HepG2 (cell line): ENCODE measurements around the gene NCLN. TPM values are rescaled to one million over a fixed set of nuclear protein-coding genes. Genes with fewer than 3 reads are reported as not detected.

Experiments
- ATAC-seq: fragments of 200-7000 bp; cut with Tn5 transposase; 3 replicates; pipeline ENCODE4 v1.9.1; 2020; ENCODE audit warnings: mild to moderate bottlenecking, moderate library complexity
- BruUV-seq: library from RNA; stranded (reverse); fragments of 400-500 nt; replicated peaks from 2 replicates; lab custom pipeline; 2021; lab: Mats Ljungman, UMichigan
- CTCF ChIA-PET: fragments of 300-600 bp; formaldehyde crosslinking; extraction: SDS; loops from one replicate; lab custom pipeline; 2021; ENCODE audit warnings: low total read pairs, inconsistent platforms, low intra/inter-chr PET ratio; lab: Yijun Ruan, JAX
- POLR2A ChIA-PET: fragments of 350-600 bp; sonication (Branson Sonifier 250); formaldehyde crosslinking; loops from one replicate; lab custom pipeline; 2020; ENCODE audit warnings: antibody characterized with exemption, inconsistent platforms; lab: Yijun Ruan, JAX
- DNase-seq: peaks from one replicate; pipeline ENCODE4 v3.0.0-alpha.2; 2015; ENCODE audit warnings: low spot score
- FAIRE-seq: peaks from 3 replicates; lab custom pipeline; 2011; peaks lifted over from hg19 to GRCh38; lab: Jason Lieb, UNC
- H2AFZ ChIP-seq: one replicate; pipeline ENCODE4 v1.6.1; 2011; ENCODE audit warnings: low read length, inconsistent platforms
- H3K27ac ChIP-seq: fragments of 300-600 bp; 3 replicates; pipeline ENCODE4 v1.8.0; 2011; ENCODE audit warnings: mixed run types, mild to moderate bottlenecking, mixed read lengths, low read length, inconsistent platforms; ENCODE audit not compliant: insufficient read depth; ENCODE audit errors: extremely low read length
- H3K27me3 ChIP-seq, 2 experiments: fragments of 200-600 bp in 1 of 2; 2 replicates in 1 of 2; 3 replicates in 1 of 2; pipeline versions ENCODE4 v1.6.0 to v1.8.0; 2011; ENCODE audit warnings: low read length in 2 of 2, mild to moderate bottlenecking in 2 of 2, moderate library complexity in 2 of 2, inconsistent platforms in 1 of 2; ENCODE audit not compliant: insufficient read depth in 2 of 2, control insufficient read depth in 1 of 2
- H3K36me3 ChIP-seq, 2 experiments: fragments of 200-600 bp in 1 of 2; replicated peaks in 1 of 2; 2 replicates in 1 of 2; 3 replicates in 1 of 2; pipeline versions ENCODE4 v1.5.1 to v1.8.0; 2011; ENCODE audit warnings: low read length in 2 of 2, inconsistent platforms in 1 of 2; ENCODE audit not compliant: insufficient read depth in 2 of 2, control insufficient read depth in 1 of 2
- H3K4me1 ChIP-seq: 2 replicates; pipeline ENCODE4 v1.5.1; 2012; ENCODE audit warnings: low read length, inconsistent platforms; ENCODE audit not compliant: insufficient read depth
- H3K4me2 ChIP-seq: 2 replicates; pipeline ENCODE4 v1.6.0; 2011; ENCODE audit warnings: low read depth, low read length, inconsistent platforms
- H3K4me3 ChIP-seq, 3 experiments: fragments of 200-600 bp in 1 of 3; sonication (generic), shearing (Covaris generic) in 1 of 3; replicated peaks in 1 of 3; 2 replicates each; pipeline ENCODE4 v1.5.1; 2011 to 2016; ENCODE audit warnings: low read length in 3 of 3, inconsistent platforms in 2 of 3, low read depth in 2 of 3, mild to moderate bottlenecking in 2 of 3, control low read depth in 1 of 3, mixed read lengths in 1 of 3; ENCODE audit not compliant: insufficient read depth in 1 of 3
- H3K79me2 ChIP-seq: one replicate; pipeline ENCODE4 v1.6.1; 2011; ENCODE audit warnings: low read length, inconsistent platforms; ENCODE audit not compliant: insufficient read depth
- H3K9ac ChIP-seq: 2 replicates; pipeline ENCODE4 v1.6.0; 2011; ENCODE audit warnings: mild to moderate bottlenecking, low read depth, low read length, inconsistent platforms; ENCODE audit not compliant: insufficient read depth
- H3K9me3 ChIP-seq: 2 replicates; pipeline ENCODE4 v1.5.1; 2012; ENCODE audit warnings: mild to moderate bottlenecking, low read length
- H4K20me1 ChIP-seq: 2 replicates; pipeline ENCODE4 v1.6.0; 2011; ENCODE audit warnings: inconsistent platforms, mild to moderate bottlenecking, low read length, moderate library complexity; ENCODE audit not compliant: insufficient read depth
- AGO2 ChIP-seq: fragments of 200-400 bp; formaldehyde crosslinking; optimal IDR thresholded peaks from 2 replicates; pipeline ENCODE3; 2017; ENCODE audit warnings: mild to moderate bottlenecking, low read depth, low read length, moderate library complexity
- MAZ ChIP-seq, 2 experiments: sonication (generic) in 1 of 2; formaldehyde crosslinking in 1 of 2; IDR thresholded peaks; 2 replicates each; pipeline versions ENCODE4 v1.5.0 to v1.6.1; 2012 to 2020; ENCODE audit warnings: low read depth in 2 of 2, mild to moderate bottlenecking in 2 of 2, borderline replicate concordance in 1 of 2, improper control_type of control experiment in 1 of 2, low read length in 1 of 2, missing genetic modification reagents in 1 of 2, moderate library complexity in 1 of 2
- MTF2 ChIP-seq: sonication (generic); formaldehyde crosslinking; IDR thresholded peaks from 2 replicates; pipeline ENCODE4 v1.5.0; 2020; ENCODE audit warnings: missing genetic modification reagents, borderline replicate concordance
- RBFOX2 ChIP-seq: fragments of 200-400 bp; formaldehyde crosslinking; IDR thresholded peaks from 2 replicates; pipeline ENCODE4 v1.6.1; 2017; ENCODE audit warnings: low read depth, mild to moderate bottlenecking, low read length
- SCMH1 ChIP-seq: sonication (generic); formaldehyde crosslinking; IDR thresholded peaks from 2 replicates; pipeline ENCODE4 v1.9.0; 2021; ENCODE audit warnings: missing genetic modification reagents, mild to moderate bottlenecking, borderline replicate concordance
- ZNF225 ChIP-seq: sonication (generic); formaldehyde crosslinking; IDR thresholded peaks from 2 replicates; pipeline ENCODE4 v1.4.0; 2020; ENCODE audit warnings: mild to moderate bottlenecking, missing genetic modification reagents
- ZNF263 ChIP-seq: sonication (generic); formaldehyde crosslinking; IDR thresholded peaks from 2 replicates; pipeline ENCODE4 v1.4.0; 2020; ENCODE audit warnings: missing genetic modification reagents
- ZNF333 ChIP-seq: sonication (generic); formaldehyde crosslinking; IDR thresholded peaks from 2 replicates; pipeline ENCODE4 v1.4.0; 2020; ENCODE audit warnings: mild to moderate bottlenecking, missing genetic modification reagents, borderline replicate concordance
- ZNF432 ChIP-seq: sonication (generic); formaldehyde crosslinking; IDR thresholded peaks from 2 replicates; pipeline ENCODE4 v1.5.0; 2020; ENCODE audit warnings: missing genetic modification reagents, mild to moderate bottlenecking, borderline replicate concordance
- ZNF850 ChIP-seq: sonication (generic); formaldehyde crosslinking; conservative IDR thresholded peaks from 2 replicates; pipeline ENCODE4 v1.9.0; 2021; ENCODE audit warnings: mild to moderate bottlenecking, missing genetic modification reagents
- WGBS: methylation state at CpG from one replicate; pipeline ENCODE4 v1.1.6; 2017; ENCODE audit warnings: low lambda C conversion rate; 5-methylcytosine and 5-hydroxymethylcytosine counted together
- in situ Hi-C: cut with HindIII; loops from 2 replicates; pipeline ENCODE4 v1.10.0; 2017; ENCODE audit warnings: low pct_unique_long_range_greater_than_20kb; ENCODE audit not compliant: extremely low pct_ligation_motif_present
- intact Hi-C: fragments of 100-400 bp; cut with micrococcal nuclease; formaldehyde crosslinking; loops from one replicate; pipeline ENCODE4 v1.10.0; 2022; ENCODE audit not compliant: unreplicated experiment
- polyA plus RNA-seq, 8 experiments: library from polyadenylated mRNA; depleted of rRNA in 3 of 8; stranded (reverse) in 7 of 8; unstranded in 1 of 8; fragments of >200 nt; fragmentation: Illumina TruSeq in 4 of 8; extraction: Trizol in 4 of 8; gene quantifications; 2 replicates each; pipeline versions ENCODE4 v1.2.1 to v1.2.3, GENCODE V29; 2011 to 2016; ENCODE audit warnings: low read depth in 4 of 8, missing spikeins in 1 of 8, mixed read lengths in 1 of 8; ENCODE audit not compliant: insufficient read depth in 1 of 8
- total RNA-seq, 5 experiments: library from RNA; depleted of rRNA; stranded (reverse); fragments of >200 nt; fragmentation: Illumina TruSeq; extraction: Trizol; gene quantifications; 2 replicates each; pipeline ENCODE4 v1.2.3, GENCODE V29; 2016; ENCODE audit warnings: low read depth in 1 of 5
- TF ChIP-seq, protein P1 (sequence below): sonication (generic); formaldehyde crosslinking; IDR thresholded peaks from 2 replicates; pipeline ENCODE4 v1.5.0; 2020; ENCODE audit warnings: mild to moderate bottlenecking, missing genetic modification reagents, borderline replicate concordance

Gene NCLN
- total and polyA plus RNA-seq, 2 of the 13 experiments (the other 11 are each of a cell fraction or from before 2014, with no cell fraction given) = 42.6 to 56.0 TPM

- Histone ChIP-seq H3K27me3 (no peaks in the 10 kb centered on the region), H2AFZ (no peak overlapping the region), H3K36me3 (peaks cover 3 to 18% of the 10 kb centered on the region in 2 experiments; a peak in 3 of 5 replicates), H3K9me3 (no peaks in the 10 kb centered on the region), H3K27ac (no peak overlapping the region), H4K20me1 (no peaks in the 10 kb centered on the region), H3K79me2 (peaks cover 2% of the 10 kb centered on the region), H3K9ac (no peak overlapping the region), H3K4me1 (no peaks in the 10 kb centered on the region), H3K4me3 (no peak overlapping the region), H3K4me2 (no peak overlapping the region)
- TF ChIP-seq, protein P1, sequence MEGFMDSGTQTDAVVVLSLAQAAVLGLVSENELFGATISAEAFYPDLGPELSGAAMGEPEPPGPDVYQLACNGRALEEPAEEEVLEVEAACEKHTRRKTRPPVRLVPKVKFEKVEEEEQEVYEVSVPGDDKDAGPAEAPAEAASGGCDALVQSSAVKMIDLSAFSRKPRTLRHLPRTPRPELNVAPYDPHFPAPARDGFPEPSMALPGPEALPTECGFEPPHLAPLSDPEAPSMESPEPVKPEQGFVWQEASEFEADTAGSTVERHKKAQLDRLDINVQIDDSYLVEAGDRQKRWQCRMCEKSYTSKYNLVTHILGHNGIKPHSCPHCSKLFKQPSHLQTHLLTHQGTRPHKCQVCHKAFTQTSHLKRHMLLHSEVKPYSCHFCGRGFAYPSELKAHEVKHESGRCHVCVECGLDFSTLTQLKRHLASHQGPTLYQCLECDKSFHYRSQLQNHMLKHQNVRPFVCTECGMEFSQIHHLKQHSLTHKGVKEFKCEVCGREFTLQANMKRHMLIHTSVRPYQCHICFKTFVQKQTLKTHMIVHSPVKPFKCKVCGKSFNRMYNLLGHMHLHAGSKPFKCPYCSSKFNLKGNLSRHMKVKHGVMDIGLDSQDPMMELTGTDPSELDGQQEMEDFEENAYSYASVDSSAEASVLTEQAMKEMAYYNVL (CRISPR knock-in tag) = no peak
- TF ChIP-seq RBFOX2 (peak; percentile 59), ZNF263 (CRISPR knock-in tag) (no peak), ZNF225 (no peak), ZNF432 (CRISPR knock-in tag) (no peak), MTF2 (CRISPR knock-in tag) (no peak), AGO2 (peak; percentile 61), SCMH1 (CRISPR knock-in tag) (no peak), MAZ (IDR thresholded peaks at IDR 0.05; ENCODE audit: borderline replicate concordance, low read depth, low read length) (no peak), MAZ (CRISPR knock-in tag; IDR thresholded peaks at IDR 0.05; ENCODE audit: low read depth) (no peak), ZNF333 (CRISPR knock-in tag) (no peak), ZNF850 (CRISPR knock-in tag) (no peak)
- FAIRE-seq (no peak), ATAC-seq (no peak), DNase-seq (no peak)
- ChIA-PET POLR2A (no interaction called here), CTCF (no interaction called here)
- no TSS peak for BruUV-seq
- 95% methylated on average over 30 of the region's 42 CpGs for WGBS
- in situ Hi-C loops = no loop called here
- intact Hi-C loops = no loop called here
Observed at GRCh38 chr19:3196064-3196932, 10.6 kb downstream of the NCLN start.
